IMR-90 (cell line): ENCODE results near the gene BBS7. TPM values are rescaled to one million over a fixed set of nuclear protein-coding genes. Genes with fewer than 3 reads are reported as not detected.

Experiments
- ATAC-seq: fragments of 200-7000 bp; cut with Tn5 transposase; 2 replicates; pipeline ENCODE4 v1.9.1; 2020; ENCODE audit warnings: low read depth, mild to moderate bottlenecking, moderate library complexity
- BruUV-seq: library from RNA; stranded (reverse); fragments of 400-500 nt; replicated peaks from 2 replicates; lab custom pipeline; 2021; lab: Mats Ljungman, UMichigan
- CTCF ChIA-PET: fragments of 300-600 bp; formaldehyde crosslinking; extraction: SDS; loops from one replicate; lab custom pipeline; 2021; ENCODE audit warnings: antibody characterized with exemption; lab: Yijun Ruan, JAX
- POLR2A ChIA-PET: fragments of 300-600 bp; sonication (Branson Sonifier 250); formaldehyde crosslinking; loops from one replicate; lab custom pipeline; 2022; ENCODE audit warnings: antibody characterized with exemption; ENCODE audit not compliant: unreplicated experiment; lab: Charles Lee
- DNase-seq: peaks from one replicate; pipeline ENCODE4 v3.0.0; 2013
- H2AFZ ChIP-seq: replicated peaks from 2 replicates; pipeline ENCODE3; 2013; ENCODE audit warnings: low read length, mild to moderate bottlenecking; ENCODE audit not compliant: poor library complexity
- H2AK5ac ChIP-seq: 2 replicates; pipeline ENCODE4 v1.6.1; 2013; ENCODE audit warnings: low read depth, low read length, inconsistent platforms
- H2AK9ac ChIP-seq: replicated peaks from 2 replicates; pipeline ENCODE3; 2013; ENCODE audit warnings: mild to moderate bottlenecking, low read depth, low read length, moderate library complexity; ENCODE audit not compliant: poor library complexity
- H2BK120ac ChIP-seq: 2 replicates; pipeline ENCODE4 v1.6.1; 2013; ENCODE audit warnings: low read depth, low read length, inconsistent platforms
- H2BK15ac ChIP-seq: 3 replicates; pipeline ENCODE4 v1.6.1; 2013; ENCODE audit warnings: low read depth, low read length, inconsistent platforms
- H2BK20ac ChIP-seq: 2 replicates; pipeline ENCODE4 v1.6.1; 2013; ENCODE audit warnings: low read depth, mild to moderate bottlenecking, inconsistent platforms, low read length, moderate library complexity
- H2BK5ac ChIP-seq: 2 replicates; pipeline ENCODE4 v1.6.1; 2013; ENCODE audit warnings: mild to moderate bottlenecking, low read depth, low read length, inconsistent platforms; ENCODE audit not compliant: poor library complexity, severe bottlenecking
- H3K14ac ChIP-seq: replicated peaks from 2 replicates; pipeline ENCODE4 v1.6.1; 2013; ENCODE audit warnings: low read depth, low read length, inconsistent platforms
- H3K18ac ChIP-seq: 2 replicates; pipeline ENCODE4 v1.6.1; 2013; ENCODE audit warnings: low read depth, low read length, control low read depth
- H3K23ac ChIP-seq: 2 replicates; pipeline ENCODE4 v1.6.1; 2013; ENCODE audit warnings: low read depth, low read length, inconsistent platforms
- H3K27ac ChIP-seq: 2 replicates; pipeline ENCODE4 v1.5.1; 2013; ENCODE audit warnings: mild to moderate bottlenecking, control low read depth, low read length; ENCODE audit not compliant: insufficient read depth
- H3K27me3 ChIP-seq: 2 replicates; pipeline ENCODE4 v1.6.1; 2013; ENCODE audit warnings: low read length; ENCODE audit not compliant: control insufficient read depth, insufficient read depth
- H3K36me3 ChIP-seq: 2 replicates; pipeline ENCODE4 v1.6.1; 2013; ENCODE audit warnings: low read length, mixed read lengths; ENCODE audit not compliant: control insufficient read depth, insufficient read depth
- H3K4ac ChIP-seq: 2 replicates; pipeline ENCODE4 v1.6.1; 2013; ENCODE audit warnings: low read depth, low read length, inconsistent platforms
- H3K4me1 ChIP-seq: 2 replicates; pipeline ENCODE4 v1.6.1; 2013; ENCODE audit warnings: low read length, mixed read lengths; ENCODE audit not compliant: control insufficient read depth, insufficient read depth
- H3K4me2 ChIP-seq: 2 replicates; pipeline ENCODE4 v1.6.1; 2013; ENCODE audit warnings: low read depth, mild to moderate bottlenecking, control low read depth, low read length, moderate library complexity
- H3K4me3 ChIP-seq: 2 replicates; pipeline ENCODE4 v1.5.1; 2013; ENCODE audit warnings: low read depth, mild to moderate bottlenecking, control low read depth, low read length, moderate library complexity; ENCODE audit not compliant: insufficient read depth
- H3K56ac ChIP-seq: 2 replicates; pipeline ENCODE4 v1.6.1; 2013; ENCODE audit warnings: low read length, inconsistent platforms; ENCODE audit not compliant: insufficient read depth; ENCODE audit errors: extremely low read depth
- H3K79me1 ChIP-seq, 2 experiments: 2 replicates each; pipeline ENCODE4 v1.6.1; 2013; ENCODE audit warnings: low read length in 2 of 2, inconsistent platforms in 1 of 2, low read depth in 1 of 2
- H3K9ac ChIP-seq: 2 replicates; pipeline ENCODE4 v1.6.1; 2013; ENCODE audit warnings: low read depth, low read length, control low read depth
- H3K9me1 ChIP-seq: 2 replicates; pipeline ENCODE4 v1.6.1; 2013; ENCODE audit warnings: low read length, inconsistent platforms; ENCODE audit not compliant: insufficient read depth
- H3K9me3 ChIP-seq: 2 replicates; pipeline ENCODE4 v1.6.1; 2013; ENCODE audit warnings: low read length; ENCODE audit not compliant: control insufficient read depth, insufficient read depth
- H4K20me1 ChIP-seq: 2 replicates; pipeline ENCODE4 v1.6.1; 2013; ENCODE audit warnings: low read length, inconsistent platforms; ENCODE audit not compliant: insufficient read depth
- H4K5ac ChIP-seq: 2 replicates; pipeline ENCODE4 v1.6.1; 2013; ENCODE audit warnings: mild to moderate bottlenecking, low read depth, low read length, control low read depth
- H4K8ac ChIP-seq, 2 experiments: 2 replicates each; pipeline ENCODE4 v1.6.1; 2013; ENCODE audit warnings: low read depth in 2 of 2, low read length in 2 of 2, control low read depth in 1 of 2, inconsistent platforms in 1 of 2
- H4K91ac ChIP-seq: 2 replicates; pipeline ENCODE4 v1.6.1; 2013; ENCODE audit warnings: low read depth, low read length, inconsistent platforms; ENCODE audit not compliant: insufficient read depth
- CEBPB ChIP-seq: IDR thresholded peaks from 2 replicates; pipeline ENCODE4 v1.6.1; 2012; ENCODE audit warnings: low read depth, low read length, improper control_type of control experiment
- MXI1 ChIP-seq: IDR thresholded peaks from 2 replicates; pipeline ENCODE4 v1.6.1; 2012; ENCODE audit warnings: low read depth, mild to moderate bottlenecking, low read length, moderate library complexity, borderline replicate concordance
- NFE2L2 ChIP-seq: fragments of 150-350 bp; IDR thresholded peaks from 2 replicates; pipeline ENCODE4 v1.6.1; 2016; ENCODE audit warnings: low read depth, mild to moderate bottlenecking, low read length
- POLR2A ChIP-seq: IDR thresholded peaks from 2 replicates; pipeline ENCODE4 v1.6.1; 2012; ENCODE audit warnings: mild to moderate bottlenecking, low read depth, low read length
- RAD21 ChIP-seq: IDR thresholded peaks from 2 replicates; pipeline ENCODE4 v1.6.1; 2012; ENCODE audit warnings: low read length, improper control_type of control experiment
- RFX5 ChIP-seq: IDR thresholded peaks from 2 replicates; pipeline ENCODE4 v1.8.0; 2012; ENCODE audit warnings: low read depth, mild to moderate bottlenecking, low read length, moderate library complexity
- SMC3 ChIP-seq: fragments of 150-350 bp; IDR thresholded peaks from 2 replicates; pipeline ENCODE4 v1.6.1; 2016; ENCODE audit warnings: low read depth, mild to moderate bottlenecking, antibody characterized with exemption, low read length, moderate library complexity
- WGBS, 2 experiments: methylation state at CpG; one replicate each; pipeline versions ENCODE4 v1.1.5 to v1.1.7; 2013; ENCODE audit warnings: missing lambda C conversion rate in 2 of 2; ENCODE audit not compliant: insufficient read length in 1 of 2; ENCODE audit errors: extremely low coverage in 2 of 2; 5-methylcytosine and 5-hydroxymethylcytosine counted together
- dilution Hi-C: fragments of 300-500 bp; cut with HindIII; formaldehyde crosslinking; loops from one replicate; pipeline ENCODE4 v1.14.3; 2018; ENCODE audit warnings: low sequenced_read_pairs; ENCODE audit not compliant: unreplicated experiment
- in situ Hi-C: fragments of 300-500 bp; cut with MboI; formaldehyde crosslinking; loops from 3 replicates; pipeline ENCODE4 v1.14.3; 2019; ENCODE audit warnings: low sequenced_read_pairs, inconsistent platforms, mixed read lengths
- intact Hi-C: fragments of 100-400 bp; cut with micrococcal nuclease; formaldehyde crosslinking; loops from 2 replicates; pipeline ENCODE4 v1.10.0; 2022
- polyA plus RNA-seq, 3 experiments: library from polyadenylated mRNA; depleted of rRNA; stranded (reverse); fragments of >200 nt; gene quantifications; 2 replicates each; pipeline ENCODE4 v1.2.3, GENCODE V29; 2012; ENCODE audit warnings: low replicate concordance in 1 of 3
- total RNA-seq: library from RNA; depleted of rRNA; stranded (reverse); fragments of >200 nt; gene quantifications from 2 replicates; pipeline ENCODE4 v1.2.3, GENCODE V29; 2012
- TF ChIP-seq, protein P1 (sequence below): conservative IDR thresholded peaks from 2 replicates; pipeline ENCODE4 v1.5.1; 2012; ENCODE audit warnings: mild to moderate bottlenecking, low read depth, low read length, improper control_type of control experiment
- TF ChIP-seq, protein P2 (sequence below): fragments of 150-350 bp; IDR thresholded peaks from 2 replicates; pipeline ENCODE4 v1.6.1; 2016; ENCODE audit warnings: low read depth, mild to moderate bottlenecking, low read length, moderate library complexity, borderline replicate concordance

BBS7 gene
- total and polyA plus RNA-seq, 2 of the 4 experiments (the other 2 are of a cell fraction), result 23.0 to 32.3 TPM

- no peak for TF ChIP-seq SMC3
- TF ChIP-seq RFX5, result no peak
- TF ChIP-seq NFE2L2, result no peak
- TF ChIP-seq POLR2A, result no peak
Observed at GRCh38 chr4:121818215-121818614, 52.1 kb downstream of the BBS7 start (continued).

- no peak overlapping the region for H3K4ac ChIP-seq
- H3K9ac ChIP-seq, result no peak overlapping the region
- H3K4me1 ChIP-seq, result peaks cover 4% of the 10 kb centered on the region
- no peak overlapping the region for H2BK20ac ChIP-seq
- H3K9me1 ChIP-seq, result no peaks in the 10 kb centered on the region
- intact Hi-C loops (loop anchor here (5.0 kb wide), 1 partner anchor 50 kb away; the partner anchor contains the start of gene SMIM43), in situ Hi-C loops (no loop called here), dilution Hi-C loops (loop anchor here (10.0 kb wide), 1 partner anchor 153 kb away; no protein-coding TSS in a partner anchor)
- no peak overlapping the region for H4K91ac ChIP-seq
- H3K18ac ChIP-seq, result no peak overlapping the region
- ChIA-PET POLR2A (no interaction called here), CTCF (no interaction called here)
- no peak overlapping the region for H3K14ac ChIP-seq
- H3K27me3 ChIP-seq, result no peaks in the 10 kb centered on the region
- peak overlapping the region; percentile 41; the same call in 1 of the 2 replicates for H3K23ac ChIP-seq
- no peak overlapping the region for H2AK5ac ChIP-seq
- H4K5ac ChIP-seq, result peak overlapping the region; percentile 49; the same call in 1 of the 2 replicates
- H2BK15ac ChIP-seq, result no peak overlapping the region
- H2BK120ac ChIP-seq, result no peak overlapping the region
- H4K8ac ChIP-seq, result 0 out of 4 replicates have a peak overlapping the region, but pooled peaks of 1 of the 2 experiments have one; percentile 57
- no peaks in the 10 kb centered on the region for H4K20me1 ChIP-seq
- peak overlapping the region; percentile 9; the same call in 1 of the 2 replicates for H3K27ac ChIP-seq
- peak overlapping the region; percentile 28 for H2BK5ac ChIP-seq
- BruUV-seq, result no TSS peak
- H2AK9ac ChIP-seq, result no peak overlapping the region
- DNase-seq, result no peak
- H3K56ac ChIP-seq, result no peak overlapping the region
- no peak overlapping the region for H3K4me3 ChIP-seq
- H2AFZ ChIP-seq, result no peak overlapping the region
- TF ChIP-seq, protein P1, sequence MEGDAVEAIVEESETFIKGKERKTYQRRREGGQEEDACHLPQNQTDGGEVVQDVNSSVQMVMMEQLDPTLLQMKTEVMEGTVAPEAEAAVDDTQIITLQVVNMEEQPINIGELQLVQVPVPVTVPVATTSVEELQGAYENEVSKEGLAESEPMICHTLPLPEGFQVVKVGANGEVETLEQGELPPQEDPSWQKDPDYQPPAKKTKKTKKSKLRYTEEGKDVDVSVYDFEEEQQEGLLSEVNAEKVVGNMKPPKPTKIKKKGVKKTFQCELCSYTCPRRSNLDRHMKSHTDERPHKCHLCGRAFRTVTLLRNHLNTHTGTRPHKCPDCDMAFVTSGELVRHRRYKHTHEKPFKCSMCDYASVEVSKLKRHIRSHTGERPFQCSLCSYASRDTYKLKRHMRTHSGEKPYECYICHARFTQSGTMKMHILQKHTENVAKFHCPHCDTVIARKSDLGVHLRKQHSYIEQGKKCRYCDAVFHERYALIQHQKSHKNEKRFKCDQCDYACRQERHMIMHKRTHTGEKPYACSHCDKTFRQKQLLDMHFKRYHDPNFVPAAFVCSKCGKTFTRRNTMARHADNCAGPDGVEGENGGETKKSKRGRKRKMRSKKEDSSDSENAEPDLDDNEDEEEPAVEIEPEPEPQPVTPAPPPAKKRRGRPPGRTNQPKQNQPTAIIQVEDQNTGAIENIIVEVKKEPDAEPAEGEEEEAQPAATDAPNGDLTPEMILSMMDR, result no peak
- TF ChIP-seq, protein P2, sequence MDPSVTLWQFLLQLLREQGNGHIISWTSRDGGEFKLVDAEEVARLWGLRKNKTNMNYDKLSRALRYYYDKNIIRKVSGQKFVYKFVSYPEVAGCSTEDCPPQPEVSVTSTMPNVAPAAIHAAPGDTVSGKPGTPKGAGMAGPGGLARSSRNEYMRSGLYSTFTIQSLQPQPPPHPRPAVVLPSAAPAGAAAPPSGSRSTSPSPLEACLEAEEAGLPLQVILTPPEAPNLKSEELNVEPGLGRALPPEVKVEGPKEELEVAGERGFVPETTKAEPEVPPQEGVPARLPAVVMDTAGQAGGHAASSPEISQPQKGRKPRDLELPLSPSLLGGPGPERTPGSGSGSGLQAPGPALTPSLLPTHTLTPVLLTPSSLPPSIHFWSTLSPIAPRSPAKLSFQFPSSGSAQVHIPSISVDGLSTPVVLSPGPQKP, result no peak
- TF ChIP-seq RAD21, result no peak
- TF ChIP-seq CEBPB, result no peak
- TF ChIP-seq MXI1, result no peak
- peaks cover 6% of the 10 kb centered on the region for H3K36me3 ChIP-seq
- H3K9me3 ChIP-seq, result no peaks in the 10 kb centered on the region
- peaks cover 16 to 28% of the 10 kb centered on the region in 2 experiments; a peak in 3 of 4 replicates for H3K79me1 ChIP-seq
- no peak overlapping the region for H3K4me2 ChIP-seq
- no peak for ATAC-seq
- WGBS, 2 experiments, result no CpG with 5 or more reads among the region's 1 CpG
Observed at GRCh38 chr4:121817701-121818100, 52.6 kb downstream of the BBS7 start.
